ENCODE data around the gene RHCE.
"Not testable (repeated sequence)": the region's sequence is repeated elsewhere in the genome, so short reads cannot be mapped to it uniquely, and the experiment has no call there.

Gene RHCE

GRCh38 chr1:25341746-25342145, 78.9 kb downstream of the RHCE start:
- no peak for DNase-seq (ENCODE audit: low read depth)

- no peak for DNase-seq (ENCODE audit: low read depth)
Observed at GRCh38 chr1:25338986-25339385, 81.6 kb downstream of the RHCE start.

GRCh38 chr1:25338188-25338981, 82.2 kb downstream of the RHCE start, which contains the start of gene TMEM50A:
Gene TMEM50A (plus strand): TSS chr1:25338334. CDS start chr1:25340487, 2,153 bp downstream.
- DNase-seq (ENCODE audit: low read depth), result peak; percentile 87

- DNase-seq (ENCODE audit: low read depth), result not testable (repeated sequence)
Observed at GRCh38 chr1:25337483-25338187, 83.0 kb downstream of the RHCE start.

GRCh38 chr1:25336922-25337354, 83.7 kb downstream of the RHCE start:
- DNase-seq (ENCODE audit: low read depth), result not testable (repeated sequence)

- DNase-seq (ENCODE audit: low read depth), result not testable (repeated sequence)
Observed at GRCh38 chr1:25329950-25330349, 90.7 kb downstream of the RHCE start.

GRCh38 chr1:25329336-25329735, 91.3 kb downstream of the RHCE start:
- DNase-seq (ENCODE audit: low read depth), result not testable (repeated sequence)

GRCh38 chr1:25328791-25329185, 91.8 kb downstream of the RHCE start:
- DNase-seq (ENCODE audit: low read depth), result not testable (repeated sequence)

- not testable (repeated sequence) for DNase-seq (ENCODE audit: low read depth)
Observed at GRCh38 chr1:25327864-25328790, 92.5 kb downstream of the RHCE start.

GRCh38 chr1:25324407-25324806, 96.2 kb downstream of the RHCE start:
- DNase-seq (ENCODE audit: low read depth), result not testable (repeated sequence)

- not testable (repeated sequence) for DNase-seq (ENCODE audit: low read depth)
Observed at GRCh38 chr1:25322127-25322526, 98.5 kb downstream of the RHCE start.

- not testable (repeated sequence) for DNase-seq (ENCODE audit: low read depth)
Observed at GRCh38 chr1:25320314-25320938, 100.2 kb downstream of the RHCE start.

GRCh38 chr1:25312806-25313470, 107.7 kb downstream of the RHCE start:
- not testable (repeated sequence) for DNase-seq (ENCODE audit: low read depth)

All from activated T-helper 1 cell treated with Interleukin-2 at 50 U/mL for 16 hours (primary cell).